Activated B cell treated with CpG ODN at 0.5 μM for 24 hours (primary cell): ENCODE results near the gene ZNF548. TPM values are rescaled to one million over a fixed set of nuclear protein-coding genes. Genes with fewer than 3 reads are reported as not detected.

Experiments used
- ATAC-seq: fragments of 200-7000 bp; cut with Tn5 transposase; one replicate; pipeline ENCODE4 v1.10.0; 2021; ENCODE audit warnings: low read depth, mild to moderate bottlenecking, moderate library complexity
- CTCF ChIA-PET: fragments of 350-600 bp; sonication (Branson Sonifier 250); formaldehyde crosslinking; loops from one replicate; lab custom pipeline; 2021; ENCODE audit warnings: antibody characterized with exemption; lab: Charles Lee
- POLR2A ChIA-PET: fragments of 350-600 bp; sonication (Branson Sonifier 250); formaldehyde crosslinking; loops from one replicate; lab custom pipeline; 2021; ENCODE audit warnings: antibody characterized with exemption; lab: Charles Lee
- DNase-seq: peaks from one replicate; pipeline ENCODE4 v3.0.0; 2022
- H3K27ac Mint-ChIP-seq: one replicate; pipeline ENCODE4 v1.8.0; 2020; ENCODE audit warnings: mixed read lengths
- H3K27me3 Mint-ChIP-seq: one replicate; pipeline ENCODE4 v1.8.0; 2021; ENCODE audit warnings: mixed read lengths
- H3K36me3 Mint-ChIP-seq: one replicate; pipeline ENCODE4 v1.8.0; 2021; ENCODE audit warnings: low read depth, mixed read lengths
- H3K4me1 Mint-ChIP-seq: one replicate; pipeline ENCODE4 v1.8.0; 2021; ENCODE audit warnings: mixed read lengths
- H3K4me3 Mint-ChIP-seq: one replicate; pipeline ENCODE4 v1.8.0; 2020; ENCODE audit warnings: mild to moderate bottlenecking, mixed read lengths
- H3K9me3 Mint-ChIP-seq: one replicate; pipeline ENCODE4 v1.8.0; 2020; ENCODE audit warnings: mixed read lengths
- CTCF ChIP-seq: fragments of 200-600 bp; IDR thresholded peaks from one replicate; pipeline ENCODE4 v1.8.0; 2022; ENCODE audit warnings: antibody characterized with exemption, mild to moderate bottlenecking
- intact Hi-C: fragments of 100-400 bp; cut with micrococcal nuclease; formaldehyde crosslinking; loops from one replicate; pipeline ENCODE4 v1.15.1; 2024
- total RNA-seq: library from RNA; stranded (reverse); gene quantifications from 2 replicates; pipeline ENCODE4 v1.2.3, GENCODE V29; 2022

Gene ZNF548
- total RNA-seq, 1 donor from 2014 or later, result 39.7 TPM

- DNase-seq (peak; percentile 79), ATAC-seq (peak; percentile 100)
- Mint-ChIP-seq H3K4me1 (peaks cover 24% of the 10 kb centered on the region), H3K9me3 (peaks cover under 1% of the 10 kb centered on the region), H3K27me3 (no peaks in the 10 kb centered on the region), H3K36me3 (peaks cover 33% of the 10 kb centered on the region), H3K4me3 (peak within 1 kb of the TSS; percentile 94), H3K27ac (peak within 1 kb of the TSS; percentile 85)
- intact Hi-C loops, result loop anchor here (1.0 to 10.0 kb wide), 12 partner anchors 22 to 916 kb away; partner anchors contain the start of genes TRAPPC2B, ZNF416, ZNF419 and ZNF547
- CTCF ChIA-PET, result no interaction called here
- POLR2A ChIA-PET, result interaction anchor here (0.6 to 0.8 kb wide), 2 partner anchors 364 to 408 kb away, joined by 6 to 7 read pairs; no protein-coding TSS in a partner anchor
- TF ChIP-seq CTCF, result no peak
Observed at GRCh38 chr19:57410877-57411671, 21.4 kb downstream of the ZNF548 start, which contains the start of gene ZNF17. TSS of gene ZNF17 (plus strand) at chr19:57411161. CDS start at chr19:57413616, 2,455 bp downstream.

GRCh38 chr19:57419439-57419838 is 29.8 kb downstream of the ZNF548 start:
- no peak for DNase-seq

GRCh38 chr19:57421037-57421436 is 31.4 kb downstream of the ZNF548 start:
- ChIA-PET POLR2A (no interaction called here), CTCF (no interaction called here)
- Mint-ChIP-seq H3K4me3 (no peak overlapping the region), H3K36me3 (peaks cover 52% of the 10 kb centered on the region), H3K9me3 (peaks cover 27% of the 10 kb centered on the region), H3K4me1 (no peaks in the 10 kb centered on the region), H3K27me3 (no peaks in the 10 kb centered on the region), H3K27ac (no peak overlapping the region)
- intact Hi-C loops, result no loop called here
- DNase-seq (no peak), ATAC-seq (no peak)
- TF ChIP-seq CTCF, result no peak

More at GRCh38 chr19:57419439-57419838, 29.8 kb downstream of the ZNF548 start:
- POLR2A ChIA-PET, result interaction anchor here (0.5 to 0.7 kb wide), 2 partner anchors 39 to 950 kb away, joined by 4 to 7 read pairs; no protein-coding TSS in a partner anchor
- Mint-ChIP-seq H3K9me3 (peaks cover 27% of the 10 kb centered on the region), H3K27me3 (no peaks in the 10 kb centered on the region), H3K36me3 (peaks cover 67% of the 10 kb centered on the region), H3K4me3 (no peak overlapping the region), H3K27ac (no peak overlapping the region), H3K4me1 (no peaks in the 10 kb centered on the region)
- TF ChIP-seq CTCF, result no peak
- CTCF ChIA-PET, result no interaction called here
- ATAC-seq, result no peak
- intact Hi-C loops, result loop anchor here (10.0 kb wide), 1 partner anchor 175 kb away; the partner anchor contains the start of gene ZNF805

GRCh38 chr19:57434386-57435061 is 44.9 kb downstream of the ZNF548 start:
- H3K4me1 Mint-ChIP-seq, result peaks cover 23% of the 10 kb centered on the region
- POLR2A ChIA-PET, result interaction anchor here (0.9 to 1.6 kb wide), 3 partner anchors 459 to 928 kb away, joined by 3 to 9 read pairs (median 3); partner anchors contain the start of genes ZNF274 and ZNF497
- no peaks in the 10 kb centered on the region for H3K27me3 Mint-ChIP-seq
- CTCF ChIA-PET, result no interaction called here
- peak overlapping the region; percentile 84 for H3K27ac Mint-ChIP-seq
- DNase-seq (no peak), ATAC-seq (no peak)
- H3K36me3 Mint-ChIP-seq, result peaks cover 24% of the 10 kb centered on the region
- no peaks in the 10 kb centered on the region for H3K9me3 Mint-ChIP-seq
- no peak for TF ChIP-seq CTCF
- H3K4me3 Mint-ChIP-seq, result peak overlapping the region; percentile 97
- intact Hi-C loops, result loop anchor here (1.0 to 2.0 kb wide), 12 partner anchors 23 to 293 kb away; partner anchors contain the start of genes TRAPPC2B, ZNF17, ZNF211 and ZNF416
